IPS DF 6.9 (cell line): ENCODE measurements around the gene GPR61.

Experiments used
- DNase-seq: peaks from one replicate; pipeline ENCODE4 v3.0.0-alpha.2; 2013; ENCODE audit warnings: low read depth, low spot score
- H3K27ac ChIP-seq: one replicate; pipeline ENCODE4 v1.5.1; 2013; ENCODE audit warnings: low read length, control low read depth
- H3K27me3 ChIP-seq: 2 replicates; pipeline ENCODE4 v1.6.1; 2013; ENCODE audit warnings: mild to moderate bottlenecking, low read length; ENCODE audit not compliant: control insufficient read depth, insufficient read depth
- H3K36me3 ChIP-seq: 2 replicates; pipeline ENCODE4 v1.6.1; 2013; ENCODE audit warnings: low read length; ENCODE audit not compliant: control insufficient read depth, insufficient read depth
- H3K4me1 ChIP-seq: 2 replicates; pipeline ENCODE4 v1.6.1; 2013; ENCODE audit warnings: low read length; ENCODE audit not compliant: control insufficient read depth, insufficient read depth
- H3K4me3 ChIP-seq: 2 replicates; pipeline ENCODE4 v1.5.1; 2013; ENCODE audit warnings: mild to moderate bottlenecking, low read length
- H3K9me3 ChIP-seq: 2 replicates; pipeline ENCODE4 v1.6.1; 2013; ENCODE audit warnings: low read length, inconsistent platforms; ENCODE audit not compliant: control insufficient read depth, insufficient read depth
- WGBS: extraction: QIAGEN DNeasy Blood & Tissue Kit; methylation state at CpG from one replicate; pipeline ENCODE4 v1.1.7; 2013; ENCODE audit warnings: mixed read lengths, missing lambda C conversion rate; ENCODE audit not compliant: insufficient read length, insufficient coverage; 5-methylcytosine and 5-hydroxymethylcytosine counted together

GPR61 gene

DNA sequence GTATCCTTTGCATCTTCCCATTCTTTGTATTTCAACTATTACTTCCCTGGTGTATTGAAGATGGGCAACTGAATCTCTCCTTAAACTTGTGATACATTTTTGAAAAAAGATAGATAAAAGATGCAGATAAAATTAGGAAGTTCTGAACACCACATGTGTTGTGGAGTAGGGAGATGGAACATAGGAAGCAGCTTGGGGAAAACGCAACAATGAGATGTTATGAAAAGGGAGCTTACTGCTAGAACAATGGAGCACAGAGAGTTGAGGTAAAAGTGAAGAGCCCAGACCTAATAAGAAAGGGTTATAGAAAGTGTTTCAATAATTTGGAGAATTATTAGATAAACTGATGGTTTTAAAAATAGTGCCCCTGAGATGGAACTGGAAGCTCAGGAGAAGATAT lies 29.7 kb downstream of the GPR61 start:
- DNase-seq, result no peak
- no CpG with 5 or more reads among the region's 1 CpG for whole genome bisulfite sequencing
- H3K9me3 ChIP-seq, result no peaks in the 10 kb centered on the region
- no peak overlapping the region for H3K27ac ChIP-seq
- no peaks in the 10 kb centered on the region for H3K36me3 ChIP-seq
- peaks cover 2% of the 10 kb centered on the region; the same call in 1 of the 2 replicates for H3K4me1 ChIP-seq
- no peak overlapping the region for H3K4me3 ChIP-seq
- no peaks in the 10 kb centered on the region for H3K27me3 ChIP-seq

DNA sequence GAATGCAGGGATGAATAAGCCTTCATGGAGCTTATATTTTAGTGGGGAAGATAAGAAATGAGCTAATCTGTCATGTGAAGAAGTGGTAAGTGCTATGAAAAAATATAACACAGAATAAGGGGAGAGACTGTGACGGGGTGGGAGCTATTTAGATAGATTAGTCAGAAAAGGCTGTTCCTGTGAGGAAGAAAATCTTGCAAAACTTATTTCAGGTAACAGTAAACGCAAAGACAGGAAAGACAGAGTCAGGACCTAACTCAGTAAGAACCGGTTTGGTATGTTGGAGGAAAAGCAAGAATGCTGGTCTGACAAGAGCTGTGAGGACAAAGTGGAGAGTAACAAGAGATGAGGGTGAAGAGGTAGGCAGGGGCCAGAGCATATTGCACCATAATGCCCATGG lies 30.7 kb downstream of the GPR61 start:
- H3K27me3 ChIP-seq, result no peaks in the 10 kb centered on the region
- H3K4me1 ChIP-seq, result no peaks in the 10 kb centered on the region; the same call in 1 of the 2 replicates
- no peak overlapping the region for H3K27ac ChIP-seq
- no peak for DNase-seq
- H3K9me3 ChIP-seq, result no peaks in the 10 kb centered on the region
- H3K4me3 ChIP-seq, result no peak overlapping the region
- no CpG with 5 or more reads among the region's 3 CpGs for WGBS
- H3K36me3 ChIP-seq, result no peaks in the 10 kb centered on the region

DNA sequence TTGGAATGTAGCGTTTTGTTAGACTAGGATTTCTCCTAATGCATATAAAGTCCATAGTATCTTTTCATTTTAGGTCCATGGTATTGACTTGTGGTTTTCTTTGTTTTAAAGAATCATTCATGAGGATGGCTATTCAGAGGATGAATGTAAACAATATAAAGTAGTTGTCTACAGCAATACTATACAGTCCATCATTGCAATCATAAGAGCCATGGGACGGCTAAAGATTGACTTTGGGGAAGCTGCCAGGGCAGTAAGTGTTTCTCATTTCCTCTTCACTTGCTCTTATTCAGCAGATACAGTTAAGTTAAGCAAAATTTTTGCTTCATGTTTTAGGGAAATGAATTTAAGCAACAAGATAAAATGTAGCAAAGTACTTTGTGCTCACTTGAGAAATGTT lies 34.1 kb downstream of the GPR61 start:
- H3K4me3 ChIP-seq, result no peak overlapping the region
- DNase-seq, result no peak
- H3K36me3 ChIP-seq, result no peaks in the 10 kb centered on the region
- H3K27me3 ChIP-seq, result no peaks in the 10 kb centered on the region
- no peaks in the 10 kb centered on the region; the same call in 1 of the 2 replicates for H3K4me1 ChIP-seq
- no CpG with 5 or more reads among the region's 2 CpGs for WGBS
- H3K9me3 ChIP-seq, result no peaks in the 10 kb centered on the region
- H3K27ac ChIP-seq, result no peak overlapping the region

DNA sequence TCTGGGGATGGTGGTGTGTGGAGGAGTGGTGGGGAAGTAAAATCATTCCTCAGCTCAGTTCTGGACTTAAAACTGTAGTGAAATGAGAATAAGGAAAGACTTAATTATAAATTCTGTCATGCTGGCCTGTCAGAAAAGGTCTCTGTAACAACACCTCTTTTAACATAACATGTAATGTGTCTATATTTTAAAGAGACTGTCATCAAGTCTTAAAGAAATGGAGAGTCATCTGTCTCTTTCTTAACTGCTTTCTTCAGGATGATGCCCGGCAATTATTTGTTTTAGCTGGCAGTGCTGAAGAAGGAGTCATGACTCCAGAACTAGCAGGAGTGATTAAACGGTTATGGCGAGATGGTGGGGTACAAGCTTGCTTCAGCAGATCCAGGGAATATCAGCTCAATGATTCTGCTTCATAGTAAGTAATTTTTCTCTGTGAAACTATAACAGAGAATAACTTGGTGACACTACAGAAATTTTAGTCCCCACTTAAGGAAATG lies 39.3 kb downstream of the GPR61 start:
- Histone ChIP-seq H3K36me3 (no peaks in the 10 kb centered on the region; the same call in 1 of the 2 replicates), H3K4me1 (no peaks in the 10 kb centered on the region), H3K9me3 (no peaks in the 10 kb centered on the region), H3K27me3 (no peaks in the 10 kb centered on the region), H3K4me3 (no peak overlapping the region), H3K27ac (no peak overlapping the region)
- WGBS, result no CpG with 5 or more reads among the region's 3 CpGs
- DNase-seq, result no peak

DNA sequence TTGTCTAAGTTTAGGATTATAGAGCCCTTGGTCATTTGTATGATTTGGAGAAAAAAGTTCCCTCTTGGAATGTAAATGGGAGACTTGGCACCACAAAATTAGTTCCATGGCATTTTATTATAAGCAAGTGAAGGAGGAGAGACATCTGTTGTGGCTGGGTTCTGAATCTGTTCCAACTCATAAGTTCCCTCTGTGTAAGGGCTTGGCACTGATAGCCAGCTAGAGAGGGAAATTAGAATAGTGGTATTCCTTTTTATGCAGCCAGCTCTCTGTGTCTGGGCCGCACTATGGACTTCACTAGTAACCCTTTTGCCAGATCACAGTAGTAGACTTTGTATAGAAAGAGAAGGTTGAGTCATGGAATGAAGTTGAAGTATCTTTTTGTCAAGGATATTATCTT lies 39.8 kb downstream of the GPR61 start:
- no peaks in the 10 kb centered on the region for H3K27me3 ChIP-seq
- H3K27ac ChIP-seq, result no peak overlapping the region
- H3K4me1 ChIP-seq, result no peaks in the 10 kb centered on the region
- H3K9me3 ChIP-seq, result no peaks in the 10 kb centered on the region
- no CpG with 5 or more reads among the region's 1 CpG for WGBS
- H3K4me3 ChIP-seq, result no peak overlapping the region
- no peak for DNase-seq
- H3K36me3 ChIP-seq, result no peaks in the 10 kb centered on the region; the same call in 1 of the 2 replicates

DNA sequence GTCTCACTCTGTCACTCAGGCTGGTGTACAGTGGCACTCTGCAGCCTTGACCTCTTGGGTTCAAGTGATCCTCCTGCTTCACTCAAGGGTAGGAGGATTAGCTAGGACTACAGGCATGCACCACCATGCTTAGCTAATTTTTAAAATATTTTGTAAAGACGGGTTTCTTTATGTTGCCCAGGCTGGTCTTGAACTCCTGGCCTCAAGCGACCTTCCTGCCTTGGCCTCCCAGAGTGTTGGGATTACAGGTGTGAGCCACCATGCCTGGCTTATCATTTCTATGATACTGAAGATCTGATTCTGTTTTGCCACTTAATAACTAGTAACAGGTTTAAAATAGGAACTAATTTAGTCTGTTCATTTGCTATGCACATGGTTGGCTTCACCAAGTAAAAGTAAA lies 42.3 kb downstream of the GPR61 start:
- no peak overlapping the region for H3K4me3 ChIP-seq
- H3K4me1 ChIP-seq, result no peaks in the 10 kb centered on the region
- no CpG with 5 or more reads among the region's 2 CpGs for WGBS
- no peak for DNase-seq
- H3K9me3 ChIP-seq, result no peaks in the 10 kb centered on the region
- H3K36me3 ChIP-seq, result no peaks in the 10 kb centered on the region; the same call in 1 of the 2 replicates
- H3K27ac ChIP-seq, result no peak overlapping the region
- no peaks in the 10 kb centered on the region for H3K27me3 ChIP-seq

DNA sequence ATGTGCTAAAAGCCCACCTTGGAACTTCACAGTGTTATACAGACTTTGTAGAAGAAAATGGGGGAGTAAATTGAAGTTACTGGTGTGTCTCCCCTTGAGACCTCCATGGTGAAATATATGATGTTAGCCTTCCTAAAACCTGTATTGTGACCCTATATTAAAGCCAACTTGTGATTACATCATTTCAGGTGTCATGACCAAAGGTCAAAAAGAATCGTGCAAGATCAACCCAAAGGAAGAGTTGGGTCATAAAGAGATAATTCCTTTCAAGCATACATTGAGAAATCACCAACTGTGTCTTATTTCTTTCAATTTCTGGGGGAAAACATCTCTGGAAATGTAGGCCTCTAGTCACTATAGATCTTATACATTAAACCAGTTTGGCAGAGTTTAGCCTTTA lies 45.1 kb downstream of the GPR61 start:
- no CpG with 5 or more reads among the region's 1 CpG for WGBS
- H3K9me3 ChIP-seq, result no peaks in the 10 kb centered on the region
- no peak overlapping the region for H3K4me3 ChIP-seq
- no peak overlapping the region for H3K27ac ChIP-seq
- H3K4me1 ChIP-seq, result no peaks in the 10 kb centered on the region
- H3K27me3 ChIP-seq, result no peaks in the 10 kb centered on the region
- no peaks in the 10 kb centered on the region; the same call in 1 of the 2 replicates for H3K36me3 ChIP-seq
- DNase-seq, result no peak

DNA sequence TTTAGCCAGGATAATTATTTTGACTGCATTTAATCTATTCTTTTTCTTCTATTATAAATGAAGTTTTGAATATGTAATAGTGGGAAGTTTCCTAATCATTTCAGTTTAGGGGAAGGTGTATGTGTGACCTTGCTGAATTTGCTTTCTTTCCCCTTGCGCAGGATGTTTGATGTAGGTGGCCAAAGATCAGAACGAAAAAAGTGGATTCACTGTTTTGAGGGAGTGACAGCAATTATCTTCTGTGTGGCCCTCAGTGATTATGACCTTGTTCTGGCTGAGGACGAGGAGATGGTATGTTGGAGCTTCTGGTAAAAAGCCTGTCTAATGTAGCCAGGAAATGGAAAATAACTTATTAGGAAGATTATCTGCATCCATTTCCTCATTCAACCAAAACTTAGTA lies 46.4 kb downstream of the GPR61 start:
- no CpG with 5 or more reads among the region's 3 CpGs for WGBS
- Histone ChIP-seq H3K36me3 (no peaks in the 10 kb centered on the region; the same call in 1 of the 2 replicates), H3K4me1 (no peaks in the 10 kb centered on the region), H3K4me3 (no peak overlapping the region), H3K27me3 (no peaks in the 10 kb centered on the region), H3K27ac (no peak overlapping the region), H3K9me3 (no peaks in the 10 kb centered on the region)
- no peak for DNase-seq

DNA sequence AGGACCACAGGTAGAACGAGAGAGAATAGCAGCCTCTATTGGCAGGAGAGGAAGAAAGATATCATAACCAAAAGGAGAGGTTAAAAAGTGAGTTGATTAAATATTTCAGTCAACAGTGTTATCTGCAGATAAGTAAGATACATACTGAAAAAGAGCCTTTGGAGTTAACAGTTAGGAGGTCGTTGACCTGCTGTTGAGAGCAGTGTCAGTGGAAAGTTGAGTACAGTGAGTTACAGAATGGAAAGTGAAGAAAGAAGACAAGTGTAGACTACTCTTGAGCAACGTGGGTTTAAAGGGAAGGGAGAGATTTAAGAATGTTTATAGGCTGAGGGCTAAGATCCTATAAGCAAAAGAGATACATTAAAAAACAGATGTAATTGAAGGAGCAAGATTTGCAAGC lies 49.5 kb downstream of the GPR61 start:
- Histone ChIP-seq H3K27me3 (no peaks in the 10 kb centered on the region), H3K4me1 (no peaks in the 10 kb centered on the region), H3K27ac (no peak overlapping the region), H3K9me3 (no peaks in the 10 kb centered on the region), H3K4me3 (no peak overlapping the region), H3K36me3 (no peaks in the 10 kb centered on the region; the same call in 1 of the 2 replicates)
- WGBS, result no CpG with 5 or more reads among the region's 3 CpGs
- no peak for DNase-seq

DNA sequence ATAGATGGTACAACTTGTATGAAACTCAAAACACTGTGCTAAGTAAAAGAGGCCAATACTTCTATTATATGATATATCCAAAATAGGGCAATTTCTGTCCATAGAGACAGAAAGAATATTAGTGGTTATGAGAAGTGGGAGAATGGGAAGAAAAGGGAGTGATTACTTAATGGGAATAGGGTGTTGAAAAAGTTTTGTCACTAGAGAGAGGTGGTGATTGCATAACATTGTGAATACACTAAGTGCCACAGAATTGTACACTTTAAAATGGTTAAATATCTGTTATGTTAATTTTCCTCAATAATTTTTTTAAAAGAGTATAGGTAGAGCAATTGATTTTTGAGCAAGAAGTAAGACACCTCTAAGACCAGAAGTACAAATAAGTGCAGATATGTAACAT lies 50.0 kb downstream of the GPR61 start:
- Histone ChIP-seq H3K27me3 (no peaks in the 10 kb centered on the region), H3K9me3 (no peaks in the 10 kb centered on the region), H3K36me3 (no peaks in the 10 kb centered on the region; the same call in 1 of the 2 replicates), H3K4me3 (no peak overlapping the region), H3K27ac (no peak overlapping the region), H3K4me1 (no peaks in the 10 kb centered on the region)
- DNase-seq, result no peak

DNA sequence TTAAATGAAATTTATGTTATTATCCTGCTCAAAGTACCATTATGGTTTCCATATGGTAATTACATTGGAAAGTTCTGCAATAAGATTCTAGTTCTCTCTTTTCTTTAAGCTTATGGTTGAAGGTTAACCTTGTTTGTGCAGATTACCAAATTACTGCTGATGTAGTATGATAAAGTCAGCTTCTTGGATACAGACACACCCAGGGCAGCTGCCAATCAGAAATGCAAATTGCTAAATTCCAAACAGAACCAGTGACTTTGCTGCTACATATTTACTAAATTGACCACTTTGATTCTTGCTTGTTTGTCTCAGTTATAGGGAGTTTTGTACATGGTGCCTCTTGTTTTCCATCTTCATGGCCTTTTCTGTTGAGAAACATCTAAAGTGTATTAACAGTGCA lies 53.2 kb downstream of the GPR61 start:
- Histone ChIP-seq H3K4me1 (no peaks in the 10 kb centered on the region), H3K27me3 (no peaks in the 10 kb centered on the region), H3K27ac (no peak overlapping the region), H3K4me3 (no peak overlapping the region), H3K9me3 (no peaks in the 10 kb centered on the region), H3K36me3 (no peaks in the 10 kb centered on the region)
- no peak for DNase-seq
